GM20000 (cell line): ENCODE results near the gene TMEM63C.

Source experiments
- DNase-seq: peaks from one replicate; pipeline ENCODE4 v3.0.0; 2012; ENCODE audit warnings: low spot score
- CTCF ChIP-seq: IDR thresholded peaks from 2 replicates; pipeline ENCODE4 v1.5.1; 2012; ENCODE audit warnings: mild to moderate bottlenecking, control low read depth; ENCODE audit errors: extremely low read depth, missing control alignments

Gene TMEM63C

GRCh38 chr14:77189479-77189878 is 7.9 kb downstream of the TMEM63C start:
- no peak for DNase-seq
- no peak for TF ChIP-seq CTCF

- TF ChIP-seq CTCF: no peak
- DNase-seq: no peak
Measured at GRCh38 chr14:77190977-77191376, 9.4 kb downstream of the TMEM63C start.

- no peak for DNase-seq
- TF ChIP-seq CTCF: no peak
Measured at GRCh38 chr14:77194706-77195105, 13.1 kb downstream of the TMEM63C start.

GRCh38 chr14:77195766-77196165 is 14.2 kb downstream of the TMEM63C start:
- no peak for TF ChIP-seq CTCF
- DNase-seq: no peak

- TF ChIP-seq CTCF: no peak
- DNase-seq: no peak
Measured at GRCh38 chr14:77197988-77198387, 16.4 kb downstream of the TMEM63C start.

GRCh38 chr14:77198561-77198960 is 17.0 kb downstream of the TMEM63C start:
- no peak for TF ChIP-seq CTCF
- no peak for DNase-seq

GRCh38 chr14:77199590-77199989 is 18.0 kb downstream of the TMEM63C start:
- TF ChIP-seq CTCF: no peak
- no peak for DNase-seq

- no peak for TF ChIP-seq CTCF
- DNase-seq: no peak
Measured at GRCh38 chr14:77200406-77200985, 18.9 kb downstream of the TMEM63C start.
